Progenitor cell of endocrine pancreas (in vitro differentiated cells): ENCODE data around the gene ALDH9A1. TPM values are rescaled to one million over a fixed set of nuclear protein-coding genes. Genes with fewer than 3 reads are reported as not detected.
A peak's percentile ranks its signal among the peaks of the same experiment; 100 is the strongest.

ENCODE experiments used
- DNase-seq: peaks from one replicate; pipeline ENCODE4 v3.0.0; 2021; ENCODE audit warnings: low spot score; ENCODE audit not compliant: unreplicated experiment
- H3K27ac Mint-ChIP-seq: 2 replicates; pipeline ENCODE4 v1.8.0; 2021; ENCODE audit warnings: mild to moderate bottlenecking, moderate library complexity, mixed read lengths
- H3K27me3 Mint-ChIP-seq: 2 replicates; pipeline ENCODE4 v1.8.0; 2021; ENCODE audit warnings: mixed read lengths
- H3K36me3 Mint-ChIP-seq: 2 replicates; pipeline ENCODE4 v1.8.0; 2022; ENCODE audit warnings: mixed read lengths; ENCODE audit not compliant: insufficient read depth
- H3K4me1 Mint-ChIP-seq: 2 replicates; pipeline ENCODE4 v1.8.0; 2021; ENCODE audit warnings: low read depth, mixed read lengths
- H3K4me3 Mint-ChIP-seq: 2 replicates; pipeline ENCODE4 v1.8.0; 2021; ENCODE audit warnings: low read depth, mild to moderate bottlenecking, moderate library complexity, mixed read lengths
- H3K9me3 Mint-ChIP-seq: 2 replicates; pipeline ENCODE4 v1.8.0; 2021; ENCODE audit warnings: low read depth, mixed read lengths
- total RNA-seq: library from RNA; stranded (reverse); gene quantifications from 2 replicates; pipeline ENCODE4 v1.2.1, GENCODE V29; 2021
- TF ChIP-seq, protein P1 (sequence below): fragments of 200-600 bp; sonication (generic); IDR thresholded peaks from one replicate; pipeline ENCODE4 v1.5.0; 2021; ENCODE audit warnings: antibody characterized with exemption, mild to moderate bottlenecking; ENCODE audit not compliant: unreplicated experiment

The ALDH9A1 gene
- total RNA-seq, 1 donor from 2014 or later: 37.3 TPM

DNA sequence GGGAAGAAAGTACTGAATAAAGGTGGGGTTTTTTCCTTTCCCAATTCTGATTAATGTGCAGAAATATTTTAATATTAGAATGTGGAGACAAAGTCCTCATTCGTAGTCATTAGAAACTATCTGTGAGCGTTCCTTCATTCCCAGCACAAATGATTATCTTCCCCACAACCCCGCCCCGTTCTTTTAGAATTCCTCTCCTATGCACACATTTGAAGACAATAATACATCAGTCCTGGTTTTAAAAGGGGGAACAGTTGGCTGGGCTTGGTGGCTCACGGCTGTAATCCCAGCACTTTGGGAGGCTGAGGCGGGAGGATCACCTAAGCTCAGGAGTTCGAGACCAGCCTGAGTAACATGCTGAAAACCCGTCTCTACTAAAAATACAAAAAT is 876 bp downstream of the ALDH9A1 start:
- H3K4me3 Mint-ChIP-seq: peak overlapping the region; percentile 96
- peaks cover 6% of the 10 kb centered on the region for H3K27me3 Mint-ChIP-seq
- no peaks in the 10 kb centered on the region for H3K9me3 Mint-ChIP-seq
- TF ChIP-seq, protein P1, sequence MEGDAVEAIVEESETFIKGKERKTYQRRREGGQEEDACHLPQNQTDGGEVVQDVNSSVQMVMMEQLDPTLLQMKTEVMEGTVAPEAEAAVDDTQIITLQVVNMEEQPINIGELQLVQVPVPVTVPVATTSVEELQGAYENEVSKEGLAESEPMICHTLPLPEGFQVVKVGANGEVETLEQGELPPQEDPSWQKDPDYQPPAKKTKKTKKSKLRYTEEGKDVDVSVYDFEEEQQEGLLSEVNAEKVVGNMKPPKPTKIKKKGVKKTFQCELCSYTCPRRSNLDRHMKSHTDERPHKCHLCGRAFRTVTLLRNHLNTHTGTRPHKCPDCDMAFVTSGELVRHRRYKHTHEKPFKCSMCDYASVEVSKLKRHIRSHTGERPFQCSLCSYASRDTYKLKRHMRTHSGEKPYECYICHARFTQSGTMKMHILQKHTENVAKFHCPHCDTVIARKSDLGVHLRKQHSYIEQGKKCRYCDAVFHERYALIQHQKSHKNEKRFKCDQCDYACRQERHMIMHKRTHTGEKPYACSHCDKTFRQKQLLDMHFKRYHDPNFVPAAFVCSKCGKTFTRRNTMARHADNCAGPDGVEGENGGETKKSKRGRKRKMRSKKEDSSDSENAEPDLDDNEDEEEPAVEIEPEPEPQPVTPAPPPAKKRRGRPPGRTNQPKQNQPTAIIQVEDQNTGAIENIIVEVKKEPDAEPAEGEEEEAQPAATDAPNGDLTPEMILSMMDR: no peak
- H3K36me3 Mint-ChIP-seq: peaks cover 7% of the 10 kb centered on the region
- no peak for DNase-seq
- peaks cover 8% of the 10 kb centered on the region for H3K4me1 Mint-ChIP-seq
- H3K27ac Mint-ChIP-seq: peak overlapping the region; percentile 98

DNA sequence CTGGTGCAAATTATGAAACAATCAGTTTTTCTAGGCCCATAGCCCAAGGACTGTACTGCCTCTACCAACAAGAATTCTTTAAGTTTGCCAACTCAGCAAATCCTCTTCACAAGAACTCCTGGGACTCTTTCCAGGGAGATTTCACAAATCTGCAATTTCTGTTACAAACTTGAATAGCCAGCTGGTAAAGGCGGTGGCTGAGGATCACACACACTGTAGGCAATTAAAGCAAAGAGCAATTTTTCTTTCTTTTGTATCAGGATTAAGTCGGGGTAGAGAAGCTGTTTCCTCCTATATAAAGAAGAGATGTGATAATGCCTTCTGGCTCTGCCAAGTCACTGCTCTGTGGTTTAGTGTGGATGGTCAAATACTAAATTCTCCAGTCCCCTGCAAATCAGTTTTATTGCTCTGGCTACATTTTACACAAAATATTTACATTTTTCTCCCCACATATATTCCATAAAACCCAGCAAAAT is 1.7 kb downstream of the ALDH9A1 start:
- DNase-seq: no peak
- H3K4me3 Mint-ChIP-seq: peak overlapping the region; percentile 96
- peaks cover 6% of the 10 kb centered on the region for H3K27me3 Mint-ChIP-seq
- H3K36me3 Mint-ChIP-seq: peaks cover 15% of the 10 kb centered on the region
- H3K27ac Mint-ChIP-seq: no peak overlapping the region
- H3K9me3 Mint-ChIP-seq: no peaks in the 10 kb centered on the region
- TF ChIP-seq, protein P1: no peak
- peaks cover 8% of the 10 kb centered on the region for H3K4me1 Mint-ChIP-seq

DNA sequence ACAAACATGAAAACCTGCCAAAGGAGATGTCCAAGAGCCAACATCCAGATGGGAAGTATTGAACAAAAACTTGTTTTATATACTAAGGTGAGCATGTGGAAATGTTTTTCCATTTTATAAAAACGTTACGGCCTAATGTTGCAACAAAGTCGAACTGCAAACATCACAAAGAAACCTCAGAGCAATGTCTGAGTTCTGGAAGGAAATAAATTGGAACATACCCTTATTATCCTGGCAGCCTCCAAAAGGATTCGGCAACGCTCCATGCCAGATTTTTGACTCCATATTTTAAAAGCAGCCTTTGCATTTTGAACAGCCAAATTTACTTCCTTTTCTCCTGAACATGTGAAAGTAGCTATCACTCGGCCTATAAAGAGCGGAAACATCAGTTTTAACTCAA is 3.3 kb downstream of the ALDH9A1 start:
- H3K27me3 Mint-ChIP-seq: no peaks in the 10 kb centered on the region
- TF ChIP-seq, protein P1: no peak
- H3K9me3 Mint-ChIP-seq: peaks cover 3% of the 10 kb centered on the region
- H3K4me3 Mint-ChIP-seq: no peak overlapping the region
- no peak overlapping the region for H3K27ac Mint-ChIP-seq
- peaks cover 26% of the 10 kb centered on the region for H3K36me3 Mint-ChIP-seq
- H3K4me1 Mint-ChIP-seq: peaks cover 8% of the 10 kb centered on the region
- DNase-seq: no peak

DNA sequence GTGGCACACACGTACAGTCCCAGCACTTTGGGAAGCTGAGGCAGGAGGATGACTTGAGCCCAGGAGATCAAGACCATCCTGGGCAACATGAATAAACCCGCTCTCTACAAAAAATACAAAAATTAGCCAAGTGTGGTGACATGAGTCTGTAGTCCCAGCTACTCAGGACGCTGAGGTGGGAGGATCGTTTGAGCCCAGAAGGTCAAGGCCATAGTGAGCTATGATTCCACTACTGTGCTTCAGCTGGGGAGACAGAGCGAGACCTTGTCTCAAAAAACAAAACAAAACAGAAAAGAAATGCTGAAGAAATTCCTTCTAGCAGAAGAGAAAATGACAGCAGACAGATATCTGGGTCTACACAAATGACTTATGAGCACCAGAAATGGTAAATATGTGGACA is 10.3 kb downstream of the ALDH9A1 start:
- H3K9me3 Mint-ChIP-seq: peaks cover 8% of the 10 kb centered on the region
- TF ChIP-seq, protein P1: no peak
- H3K27me3 Mint-ChIP-seq: no peaks in the 10 kb centered on the region
- H3K36me3 Mint-ChIP-seq: peaks cover 41% of the 10 kb centered on the region
- no peaks in the 10 kb centered on the region for H3K4me1 Mint-ChIP-seq
- DNase-seq: no peak
- H3K27ac Mint-ChIP-seq: no peak overlapping the region
- no peak overlapping the region for H3K4me3 Mint-ChIP-seq

DNA sequence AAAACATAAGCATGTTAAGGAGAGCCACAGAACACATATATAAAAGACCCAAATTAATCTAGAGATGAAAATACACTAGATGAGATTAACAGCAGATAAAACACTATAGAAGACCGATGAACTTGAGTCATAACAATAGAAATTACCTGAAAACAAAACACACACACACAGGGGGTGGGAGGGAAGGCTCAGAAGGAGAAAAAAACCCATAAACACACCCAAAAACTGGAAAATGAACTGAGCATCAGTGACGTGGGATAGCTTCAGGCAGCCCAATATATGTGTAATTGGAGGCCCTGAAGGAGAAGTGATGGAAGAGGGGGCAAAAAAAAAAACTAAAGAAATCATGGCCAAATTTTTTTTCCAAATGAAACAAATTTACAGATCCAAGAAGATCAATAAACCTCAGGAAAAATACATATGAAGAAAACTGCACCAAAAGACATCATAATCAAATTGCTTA is 11.4 kb downstream of the ALDH9A1 start:
- Mint-ChIP-seq H3K27me3 (no peaks in the 10 kb centered on the region), H3K27ac (no peak overlapping the region), H3K36me3 (peaks cover 38% of the 10 kb centered on the region), H3K4me1 (no peaks in the 10 kb centered on the region), H3K9me3 (peaks cover 8% of the 10 kb centered on the region), H3K4me3 (no peak overlapping the region)
- TF ChIP-seq, protein P1: no peak
- no peak for DNase-seq
